Measurements from ENCODE around the gene LRRC8C. TPM values are rescaled to one million over a fixed set of nuclear protein-coding genes. Genes with fewer than 3 reads are reported as not detected.

The LRRC8C gene
- total RNA-seq, 1 donor from 2014 or later = 3.3 TPM

- no peak for DNase-seq (ENCODE audit: low spot score, unreplicated experiment)
- H3K36me3 Mint-ChIP-seq (ENCODE audit: insufficient read depth) = peaks cover 3% of the 10 kb centered on the region
- H3K27me3 Mint-ChIP-seq = no peaks in the 10 kb centered on the region
- H3K27ac Mint-ChIP-seq = no peak overlapping the region
- H3K4me3 Mint-ChIP-seq (ENCODE audit: low read depth) = no peak overlapping the region
- H3K9me3 Mint-ChIP-seq (ENCODE audit: low read depth) = peaks cover 11% of the 10 kb centered on the region
- TF ChIP-seq CTCF (IDR thresholded peaks at IDR 0.05; ENCODE audit: unreplicated experiment) = no peak
- no peaks in the 10 kb centered on the region for H3K4me1 Mint-ChIP-seq (ENCODE audit: low read depth)
Measured at GRCh38 chr1:89660224-89661061, 27.5 kb downstream of the LRRC8C start.

DNA sequence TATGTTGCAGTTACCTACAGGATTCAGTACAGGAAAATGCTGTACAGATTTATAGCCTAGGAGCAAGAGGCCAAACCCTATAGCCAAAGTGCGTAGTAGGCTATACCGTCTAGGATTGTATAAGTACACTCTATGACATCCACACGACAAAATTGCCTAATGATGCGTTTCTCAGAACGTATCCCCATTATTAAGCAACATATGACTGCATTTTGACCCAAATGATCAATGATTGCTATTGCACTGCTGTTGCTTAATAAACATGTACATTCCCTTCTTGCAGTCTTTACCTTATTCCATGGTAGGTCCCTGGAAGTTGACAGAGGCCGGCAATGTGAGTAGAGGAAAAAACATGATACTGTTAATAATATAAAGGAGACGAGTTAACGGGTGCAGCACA is 33.0 kb downstream of the LRRC8C start:
- no peak for DNase-seq (ENCODE audit: low spot score, unreplicated experiment)
- Mint-ChIP-seq H3K27me3 (no peaks in the 10 kb centered on the region), H3K4me3 (ENCODE audit: low read depth) (no peak overlapping the region), H3K36me3 (ENCODE audit: insufficient read depth) (peaks cover 3% of the 10 kb centered on the region), H3K4me1 (ENCODE audit: low read depth) (no peaks in the 10 kb centered on the region), H3K9me3 (ENCODE audit: low read depth) (peaks cover 11% of the 10 kb centered on the region), H3K27ac (no peak overlapping the region)
- no peak for TF ChIP-seq CTCF (IDR thresholded peaks at IDR 0.05; ENCODE audit: unreplicated experiment)

GRCh38 chr1:89666640-89667039 is 33.7 kb downstream of the LRRC8C start:
- TF ChIP-seq CTCF (IDR thresholded peaks at IDR 0.05; ENCODE audit: unreplicated experiment) = no peak
- no peak for DNase-seq (ENCODE audit: low spot score, unreplicated experiment)
- peaks cover 3% of the 10 kb centered on the region for H3K36me3 Mint-ChIP-seq (ENCODE audit: insufficient read depth)
- no peak overlapping the region for H3K4me3 Mint-ChIP-seq (ENCODE audit: low read depth)
- no peak overlapping the region for H3K27ac Mint-ChIP-seq
- H3K4me1 Mint-ChIP-seq (ENCODE audit: low read depth) = no peaks in the 10 kb centered on the region
- no peaks in the 10 kb centered on the region for H3K27me3 Mint-ChIP-seq
- H3K9me3 Mint-ChIP-seq (ENCODE audit: low read depth) = peaks cover 11% of the 10 kb centered on the region

GRCh38 chr1:89667691-89668090 is 34.8 kb downstream of the LRRC8C start:
- Mint-ChIP-seq H3K36me3 (ENCODE audit: insufficient read depth) (peaks cover 3% of the 10 kb centered on the region), H3K9me3 (ENCODE audit: low read depth) (peaks cover 11% of the 10 kb centered on the region), H3K27ac (no peak overlapping the region), H3K4me3 (ENCODE audit: low read depth) (no peak overlapping the region), H3K4me1 (ENCODE audit: low read depth) (no peaks in the 10 kb centered on the region), H3K27me3 (no peaks in the 10 kb centered on the region)
- TF ChIP-seq CTCF (IDR thresholded peaks at IDR 0.05; ENCODE audit: unreplicated experiment) = no peak
- DNase-seq (ENCODE audit: low spot score, unreplicated experiment) = no peak

GRCh38 chr1:89668961-89669360 is 36.0 kb downstream of the LRRC8C start:
- Mint-ChIP-seq H3K27me3 (no peaks in the 10 kb centered on the region), H3K9me3 (ENCODE audit: low read depth) (peaks cover 9% of the 10 kb centered on the region), H3K36me3 (ENCODE audit: insufficient read depth) (peaks cover 2% of the 10 kb centered on the region), H3K4me3 (ENCODE audit: low read depth) (no peak overlapping the region), H3K4me1 (ENCODE audit: low read depth) (no peaks in the 10 kb centered on the region), H3K27ac (no peak overlapping the region)
- TF ChIP-seq CTCF (IDR thresholded peaks at IDR 0.05; ENCODE audit: unreplicated experiment) = no peak
- no peak for DNase-seq (ENCODE audit: low spot score, unreplicated experiment)

Data from progenitor cell of endocrine pancreas (in vitro differentiated cells).